ENCODE results near the gene MMD.
"Not testable (repeated sequence)": the region's sequence is repeated elsewhere in the genome, so short reads cannot be mapped to it uniquely, and the experiment has no call there.

MMD gene

GRCh38 chr17:55420067-55420775 lies 1.4 kb downstream of the MMD start:
- FAIRE-seq, result no peak

DNA sequence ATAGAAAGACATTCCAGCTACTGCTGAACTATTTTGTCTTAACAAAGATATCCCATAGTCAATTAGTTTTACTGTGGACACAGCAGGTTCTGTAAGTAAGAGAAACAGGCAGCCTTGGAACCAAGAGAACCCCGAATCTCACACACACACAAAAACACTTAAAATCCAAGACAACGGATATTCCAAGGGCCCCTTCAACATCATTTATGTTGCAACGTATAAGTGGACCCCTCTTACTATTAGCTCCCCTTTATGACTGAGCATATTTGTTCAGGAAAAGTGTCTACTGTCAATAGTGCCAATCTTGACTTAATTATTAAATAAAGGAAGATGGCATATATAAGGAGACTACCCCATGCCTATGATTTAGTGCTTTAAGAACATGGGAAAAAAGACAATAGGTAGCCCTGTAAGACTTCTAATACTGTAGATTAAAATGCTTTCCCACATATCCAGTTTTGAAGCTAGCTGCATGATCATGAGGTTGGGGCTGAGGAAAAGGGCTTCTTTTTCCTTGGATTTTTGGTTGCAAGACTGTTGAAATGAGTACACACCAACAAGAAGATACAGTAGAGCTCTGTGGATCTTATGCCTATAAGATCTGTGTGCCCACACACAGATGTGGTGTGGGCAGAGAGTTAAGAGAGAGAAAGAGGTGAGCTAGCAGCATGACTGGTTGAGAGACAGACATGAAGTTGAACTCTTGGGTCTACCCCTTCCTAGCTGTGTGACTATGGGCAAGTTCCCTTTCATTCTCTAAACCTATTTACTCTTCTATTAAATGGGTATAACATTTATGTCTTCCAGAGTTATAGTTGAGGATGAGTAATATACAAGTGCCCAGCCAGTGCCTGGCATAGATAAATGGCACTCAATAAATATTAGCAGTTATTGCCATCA lies 3.0 kb downstream of the MMD start:
- FAIRE-seq, result no peak

- no peak for FAIRE-seq
Measured at GRCh38 chr17:55417411-55418268, 4.0 kb downstream of the MMD start.

- FAIRE-seq, result no peak
Measured at GRCh38 chr17:55416470-55417052, 5.1 kb downstream of the MMD start.

DNA sequence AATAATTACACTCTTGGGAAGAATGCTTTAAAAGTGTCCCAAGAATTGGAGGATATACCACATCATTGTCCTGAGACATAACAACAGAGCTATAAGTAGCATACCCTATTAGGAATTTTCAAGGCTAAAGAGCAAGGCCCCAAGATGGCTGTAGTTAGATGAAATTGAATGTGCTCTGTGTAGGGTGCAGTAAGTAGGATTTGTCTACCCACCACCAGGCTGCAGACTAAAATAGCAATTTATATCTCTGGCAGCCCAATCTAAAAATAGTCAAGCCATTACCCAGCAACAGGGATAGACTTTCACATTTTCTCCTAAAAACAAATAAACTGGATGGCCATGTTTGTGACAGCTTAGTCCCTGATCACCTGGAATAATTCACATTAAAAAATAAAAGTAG lies 5.6 kb downstream of the MMD start:
- no peak for FAIRE-seq

DNA sequence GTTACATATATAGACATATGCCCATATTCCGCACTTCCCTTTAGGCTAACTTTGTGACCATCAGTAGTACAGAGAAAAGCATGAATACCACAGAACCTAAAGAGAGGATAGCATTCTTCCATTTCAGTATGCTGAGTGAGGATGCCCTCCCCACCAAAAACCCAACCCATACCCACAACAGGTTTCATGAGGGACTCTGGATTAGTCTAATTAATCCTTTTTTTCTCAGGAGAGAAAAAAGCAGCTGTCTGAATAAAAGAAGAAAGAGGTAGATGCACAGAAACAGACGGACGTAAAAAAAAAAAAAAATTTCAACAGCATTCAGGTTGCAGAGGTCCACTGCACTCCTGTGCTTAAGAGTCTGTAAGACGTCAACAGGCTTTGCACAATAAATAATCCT lies 6.7 kb downstream of the MMD start:
- no peak for FAIRE-seq

GRCh38 chr17:55413825-55414489 lies 7.7 kb downstream of the MMD start:
- no peak for FAIRE-seq

DNA sequence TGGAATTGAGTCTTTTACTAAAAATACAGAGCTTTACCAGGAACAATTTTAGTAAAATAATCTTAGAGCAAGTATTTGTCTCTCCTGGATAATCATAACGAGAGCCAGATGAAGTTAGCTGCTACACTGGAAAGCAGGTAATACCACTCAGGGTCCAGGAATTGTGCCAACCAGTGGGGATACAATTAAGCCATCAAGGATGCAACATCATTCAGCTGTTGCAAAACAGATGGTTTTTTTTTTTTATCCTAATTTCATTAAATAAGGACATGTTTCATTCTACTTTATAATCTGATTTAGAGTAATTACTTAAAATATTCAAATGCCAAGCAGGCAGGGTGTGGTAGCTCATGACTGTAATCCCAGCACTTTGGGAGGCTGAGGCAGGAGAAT lies 10.2 kb downstream of the MMD start:
- no peak for FAIRE-seq

- no peak for FAIRE-seq
Measured at GRCh38 chr17:55410722-55411462, 10.7 kb downstream of the MMD start.

- FAIRE-seq, result no peak
Measured at GRCh38 chr17:55409030-55409800, 12.4 kb downstream of the MMD start.

- FAIRE-seq, result no peak
Measured at GRCh38 chr17:55407641-55408566, 13.7 kb downstream of the MMD start.

DNA sequence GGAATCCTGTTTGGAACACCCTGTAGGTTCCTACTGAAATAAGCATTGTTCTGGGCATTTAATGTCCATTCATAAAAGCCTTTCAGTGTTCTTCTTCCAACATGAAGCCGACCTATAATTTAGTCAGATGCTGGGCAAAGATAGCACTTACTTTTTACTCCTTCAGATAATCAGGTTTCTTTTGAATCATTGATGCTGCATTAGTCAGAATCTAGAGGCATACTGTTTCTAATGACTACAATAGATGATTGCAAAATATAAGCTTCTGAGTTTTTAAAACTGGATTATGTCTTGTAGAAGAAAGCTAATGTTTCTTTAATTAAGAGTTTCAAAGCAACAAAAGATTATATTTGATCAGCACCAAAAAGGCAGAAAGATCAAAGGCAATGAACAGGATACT lies 16.0 kb downstream of the MMD start:
- FAIRE-seq, result no peak

GRCh38 chr17:55404197-55404596 lies 17.4 kb downstream of the MMD start:
- FAIRE-seq, result not testable (repeated sequence)

DNA sequence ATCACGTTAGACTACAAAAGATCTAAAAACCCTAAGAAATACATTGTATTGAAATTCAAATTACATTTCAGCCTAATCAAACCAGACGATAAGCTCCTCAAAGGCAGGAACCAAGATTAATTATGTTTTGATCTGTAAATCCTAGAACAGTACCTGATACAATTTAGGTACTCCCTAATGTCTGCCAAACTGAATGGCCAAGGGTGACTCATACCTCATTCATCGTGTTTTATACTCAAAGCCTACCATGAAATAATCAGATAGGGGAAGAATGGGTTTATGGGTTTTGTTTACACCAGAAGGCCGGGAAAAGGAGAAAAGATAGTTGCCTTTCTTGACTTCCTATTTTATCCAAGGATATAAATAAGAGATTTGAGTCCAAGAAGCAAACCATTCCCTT lies 19.3 kb downstream of the MMD start:
- no peak for FAIRE-seq

DNA sequence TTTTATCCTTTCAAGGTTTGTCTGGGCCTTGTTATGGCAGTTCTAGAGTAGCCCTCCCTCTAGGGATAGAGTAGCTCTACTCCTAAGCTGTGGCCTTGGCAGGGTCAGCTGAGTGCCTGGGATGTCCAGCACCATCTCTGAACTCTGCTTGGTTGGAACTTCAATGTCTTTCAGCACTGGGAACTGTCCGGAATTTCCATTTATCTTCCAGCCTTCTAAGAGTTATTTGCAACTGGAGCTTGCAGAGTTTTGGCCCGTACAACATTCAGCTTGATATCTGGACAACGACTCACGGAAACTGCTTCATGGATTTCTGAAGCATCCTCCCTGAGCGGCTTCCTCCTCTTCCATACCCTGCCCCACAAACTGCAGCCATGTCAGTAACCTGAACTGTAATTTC lies 22.9 kb downstream of the MMD start:
- no peak for FAIRE-seq

DNA sequence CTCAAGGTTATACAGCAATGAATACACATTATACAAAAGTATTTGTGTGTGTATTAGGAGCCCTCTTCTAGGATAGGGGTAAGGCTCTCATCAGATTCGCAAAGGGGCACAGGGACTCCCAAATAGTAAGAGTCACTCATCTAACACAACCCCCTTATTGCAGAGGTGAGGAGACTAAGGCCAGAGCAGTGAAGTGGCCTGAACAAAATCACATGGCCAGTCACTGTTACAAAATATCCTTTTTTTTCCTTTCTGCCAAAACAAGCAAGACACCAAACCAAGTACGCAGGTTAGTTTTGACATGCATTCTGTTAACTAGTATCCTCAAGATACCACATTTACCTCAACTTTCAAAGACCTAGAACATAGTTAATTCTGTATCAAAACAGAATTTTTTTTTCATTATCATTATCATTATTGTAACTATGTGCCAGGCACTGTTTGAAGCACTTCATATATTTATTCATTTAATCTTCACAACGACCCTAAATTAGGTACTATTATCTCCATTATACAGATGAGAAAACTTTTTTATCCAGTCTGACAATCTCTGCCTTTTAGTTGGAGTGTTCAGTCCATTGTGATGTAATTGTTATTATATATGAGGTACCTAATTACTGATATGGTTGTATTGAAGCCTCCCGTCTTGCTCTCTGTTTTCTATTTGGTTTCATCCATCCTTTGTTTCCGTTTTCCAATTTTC lies 25.7 kb downstream of the MMD start:
- FAIRE-seq, result no peak

GRCh38 chr17:55394357-55395021 lies 27.1 kb downstream of the MMD start:
- no peak for FAIRE-seq

- no peak for FAIRE-seq
Measured at GRCh38 chr17:55391764-55392467, 29.7 kb downstream of the MMD start.
